ENCODE data around the gene NIPAL1. TPM values are rescaled to one million over a fixed set of nuclear protein-coding genes. Genes with fewer than 3 reads are reported as not detected.

The NIPAL1 gene
- total RNA-seq, 1 donor from 2014 or later, result 0.83 TPM

GRCh38 chr4:48043504-48043903, 26.9 kb downstream of the NIPAL1 start:
- no peak for DNase-seq
- no peaks in the 10 kb centered on the region for H3K9me3 Mint-ChIP-seq (ENCODE audit: unreplicated experiment)
- peaks cover 6% of the 10 kb centered on the region for H3K27me3 Mint-ChIP-seq (ENCODE audit: unreplicated experiment)
- TF ChIP-seq CTCF (IDR thresholded peaks at IDR 0.05; ENCODE audit: partially characterized antibody, unreplicated experiment), result no peak
- no peaks in the 10 kb centered on the region for H3K36me3 Mint-ChIP-seq (ENCODE audit: unreplicated experiment)
- no peak overlapping the region for H3K27ac Mint-ChIP-seq (ENCODE audit: unreplicated experiment)
- no peak overlapping the region for H3K4me3 Mint-ChIP-seq (ENCODE audit: unreplicated experiment)
- H3K4me1 Mint-ChIP-seq (ENCODE audit: low read depth, unreplicated experiment), result no peaks in the 10 kb centered on the region

DNA sequence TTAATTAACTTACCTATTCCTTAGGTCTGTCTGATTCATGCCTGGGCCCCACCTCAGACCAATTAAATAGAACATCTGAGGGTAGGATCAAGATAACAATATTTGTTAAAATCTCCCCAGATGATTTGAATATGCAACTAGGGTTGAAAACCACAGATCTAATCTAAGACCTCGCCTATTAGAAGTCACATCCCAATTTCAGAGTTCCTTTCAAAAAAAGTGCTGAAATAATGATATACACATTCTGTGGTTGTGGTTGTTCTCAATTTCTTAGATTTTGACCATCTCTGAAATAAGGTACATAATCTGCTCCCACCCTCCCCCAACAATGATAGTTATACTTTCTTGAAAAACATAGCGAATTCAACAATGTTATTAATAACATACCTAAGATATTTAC, 27.7 kb downstream of the NIPAL1 start:
- no peak for TF ChIP-seq CTCF (IDR thresholded peaks at IDR 0.05; ENCODE audit: partially characterized antibody, unreplicated experiment)
- Mint-ChIP-seq H3K4me3 (ENCODE audit: unreplicated experiment) (no peak overlapping the region), H3K36me3 (ENCODE audit: unreplicated experiment) (no peaks in the 10 kb centered on the region), H3K9me3 (ENCODE audit: unreplicated experiment) (no peaks in the 10 kb centered on the region), H3K27me3 (ENCODE audit: unreplicated experiment) (peaks cover 6% of the 10 kb centered on the region), H3K27ac (ENCODE audit: unreplicated experiment) (no peak overlapping the region), H3K4me1 (ENCODE audit: low read depth, unreplicated experiment) (no peaks in the 10 kb centered on the region)
- DNase-seq, result no peak

- Mint-ChIP-seq H3K27ac (ENCODE audit: unreplicated experiment) (no peak overlapping the region), H3K36me3 (ENCODE audit: unreplicated experiment) (no peaks in the 10 kb centered on the region), H3K9me3 (ENCODE audit: unreplicated experiment) (no peaks in the 10 kb centered on the region), H3K4me3 (ENCODE audit: unreplicated experiment) (no peak overlapping the region), H3K4me1 (ENCODE audit: low read depth, unreplicated experiment) (no peaks in the 10 kb centered on the region), H3K27me3 (ENCODE audit: unreplicated experiment) (peaks cover 6% of the 10 kb centered on the region)
- no peak for DNase-seq
- no peak for TF ChIP-seq CTCF (IDR thresholded peaks at IDR 0.05; ENCODE audit: partially characterized antibody, unreplicated experiment)
Observed at GRCh38 chr4:48046059-48046458, 29.5 kb downstream of the NIPAL1 start.

DNA sequence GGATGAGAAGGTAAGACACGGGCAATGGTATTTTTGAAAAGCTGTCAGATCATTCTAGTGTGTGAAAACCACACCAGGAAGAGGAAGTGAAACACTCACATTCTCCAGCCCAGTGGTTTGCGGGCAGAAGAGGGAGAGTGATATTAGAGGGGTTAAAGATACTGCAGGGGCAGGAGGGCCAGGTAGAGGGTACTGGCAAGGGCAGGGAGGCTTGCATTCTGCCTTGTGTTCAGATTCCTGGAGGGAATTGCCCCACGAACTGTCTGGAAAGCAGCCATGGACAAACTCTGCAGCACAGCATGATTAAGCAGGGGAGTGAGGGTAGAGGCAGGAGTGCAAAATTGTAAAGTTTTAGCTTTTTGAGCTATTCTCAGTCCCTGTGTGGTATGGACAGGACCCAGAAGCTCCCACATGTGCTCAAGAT, 30.9 kb downstream of the NIPAL1 start:
- H3K27me3 Mint-ChIP-seq (ENCODE audit: unreplicated experiment), result peaks cover 2% of the 10 kb centered on the region
- no peaks in the 10 kb centered on the region for H3K4me1 Mint-ChIP-seq (ENCODE audit: low read depth, unreplicated experiment)
- no peaks in the 10 kb centered on the region for H3K9me3 Mint-ChIP-seq (ENCODE audit: unreplicated experiment)
- no peaks in the 10 kb centered on the region for H3K36me3 Mint-ChIP-seq (ENCODE audit: unreplicated experiment)
- DNase-seq, result no peak
- H3K4me3 Mint-ChIP-seq (ENCODE audit: unreplicated experiment), result no peak overlapping the region
- no peak for TF ChIP-seq CTCF (IDR thresholded peaks at IDR 0.05; ENCODE audit: partially characterized antibody, unreplicated experiment)
- H3K27ac Mint-ChIP-seq (ENCODE audit: unreplicated experiment), result no peak overlapping the region

DNA sequence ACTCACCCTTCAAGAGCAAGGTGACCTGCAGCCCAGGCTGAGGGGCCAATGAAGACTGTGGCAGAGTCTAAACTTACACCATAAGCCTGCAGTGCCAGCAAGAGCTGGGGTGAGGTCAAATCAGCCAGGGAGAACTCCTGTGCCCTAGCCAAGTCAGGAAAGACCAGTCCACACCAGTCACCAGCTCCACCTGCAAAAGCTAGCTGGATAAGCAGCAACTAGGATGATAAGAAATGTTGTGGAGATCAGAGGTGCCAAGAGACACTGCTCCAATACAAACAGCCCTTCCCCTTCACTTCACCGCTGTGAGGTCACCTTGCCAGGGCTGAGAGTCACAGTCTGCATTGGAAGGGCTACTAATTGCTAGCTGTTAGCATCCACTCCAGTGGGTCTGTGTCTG, 31.3 kb downstream of the NIPAL1 start:
- Mint-ChIP-seq H3K36me3 (ENCODE audit: unreplicated experiment) (no peaks in the 10 kb centered on the region), H3K9me3 (ENCODE audit: unreplicated experiment) (no peaks in the 10 kb centered on the region), H3K4me3 (ENCODE audit: unreplicated experiment) (no peak overlapping the region), H3K27ac (ENCODE audit: unreplicated experiment) (no peak overlapping the region), H3K27me3 (ENCODE audit: unreplicated experiment) (peaks cover 2% of the 10 kb centered on the region), H3K4me1 (ENCODE audit: low read depth, unreplicated experiment) (no peaks in the 10 kb centered on the region)
- no peak for TF ChIP-seq CTCF (IDR thresholded peaks at IDR 0.05; ENCODE audit: partially characterized antibody, unreplicated experiment)
- no peak for DNase-seq

Data from glutamatergic neuron (in vitro differentiated cells).